ENCODE results near the gene AMACR. TPM values are rescaled to one million over a fixed set of nuclear protein-coding genes. Genes with fewer than 3 reads are reported as not detected.
A peak's percentile ranks its signal among the peaks of the same experiment; 100 is the strongest.

The AMACR gene
- total RNA-seq, 1 experiment from 2014 or later, result 12.3 TPM

- CTCF ChIA-PET, result no interaction called here
These were observed 38.1 kb upstream of the AMACR start for GRCh38 chr5:34045996-34046395.

DNA sequence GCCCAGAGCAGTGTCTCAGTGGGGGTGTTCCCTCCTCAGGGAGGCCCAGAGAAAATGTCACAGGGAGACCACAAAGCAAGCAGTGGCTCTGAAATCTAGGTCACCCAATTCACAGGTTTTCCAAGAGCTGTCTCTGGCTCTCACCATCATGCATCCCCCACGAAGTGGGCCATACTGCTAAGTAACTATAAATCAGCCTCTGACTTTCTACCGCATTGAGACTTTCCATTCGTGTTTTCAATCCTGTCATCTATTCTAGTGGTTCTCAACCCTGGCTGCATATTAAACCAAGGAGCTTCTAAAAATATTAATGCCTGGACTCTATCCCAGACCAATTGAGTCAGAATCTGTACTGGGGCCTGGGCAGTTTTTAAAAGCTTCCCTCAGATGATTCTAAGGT is 37.2 kb upstream of the AMACR start:
- BruUV-seq (replicated peaks), result no TSS peak

More at GRCh38 chr5:34045996-34046395, 38.1 kb upstream of the AMACR start:
- no peak overlapping the region for H3K4me3 ChIP-seq (ENCODE audit: low read length)
- POLR2A ChIA-PET (ENCODE audit: unreplicated experiment), result interaction anchor here (0.6 kb wide), 1 partner anchor 31 kb away, joined by 3 read pairs; no protein-coding TSS in a partner anchor
- H3K9me3 ChIP-seq (ENCODE audit: low read length), result no peaks in the 10 kb centered on the region
- H3F3A ChIP-seq (ENCODE audit: low read length, unreplicated experiment), result no peaks in the 10 kb centered on the region
- TF ChIP-seq, protein P1, sequence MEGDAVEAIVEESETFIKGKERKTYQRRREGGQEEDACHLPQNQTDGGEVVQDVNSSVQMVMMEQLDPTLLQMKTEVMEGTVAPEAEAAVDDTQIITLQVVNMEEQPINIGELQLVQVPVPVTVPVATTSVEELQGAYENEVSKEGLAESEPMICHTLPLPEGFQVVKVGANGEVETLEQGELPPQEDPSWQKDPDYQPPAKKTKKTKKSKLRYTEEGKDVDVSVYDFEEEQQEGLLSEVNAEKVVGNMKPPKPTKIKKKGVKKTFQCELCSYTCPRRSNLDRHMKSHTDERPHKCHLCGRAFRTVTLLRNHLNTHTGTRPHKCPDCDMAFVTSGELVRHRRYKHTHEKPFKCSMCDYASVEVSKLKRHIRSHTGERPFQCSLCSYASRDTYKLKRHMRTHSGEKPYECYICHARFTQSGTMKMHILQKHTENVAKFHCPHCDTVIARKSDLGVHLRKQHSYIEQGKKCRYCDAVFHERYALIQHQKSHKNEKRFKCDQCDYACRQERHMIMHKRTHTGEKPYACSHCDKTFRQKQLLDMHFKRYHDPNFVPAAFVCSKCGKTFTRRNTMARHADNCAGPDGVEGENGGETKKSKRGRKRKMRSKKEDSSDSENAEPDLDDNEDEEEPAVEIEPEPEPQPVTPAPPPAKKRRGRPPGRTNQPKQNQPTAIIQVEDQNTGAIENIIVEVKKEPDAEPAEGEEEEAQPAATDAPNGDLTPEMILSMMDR (conservative IDR thresholded peaks at IDR 0.05; ENCODE audit: low read depth, low read length), result no peak
- TF ChIP-seq EZH2 (IDR thresholded peaks at IDR 0.05; ENCODE audit: low read length, unreplicated experiment) (no peak), EZH2phosphoT487 (IDR thresholded peaks at IDR 0.05; ENCODE audit: borderline replicate concordance, low read length) (no peak)
- DNase-seq (peak; percentile 87), ATAC-seq (peak; percentile 92)
- H3K27me3 ChIP-seq (ENCODE audit: low read length), result no peaks in the 10 kb centered on the region
- peak overlapping the region; percentile 48 for H3K4me2 ChIP-seq (ENCODE audit: low read length)
- intact Hi-C loops (cut with micrococcal nuclease), result no loop called here
- no peaks in the 10 kb centered on the region for H3K36me3 ChIP-seq (ENCODE audit: low read depth, low read length)
- peak overlapping the region; percentile 61 for H3K27ac ChIP-seq (ENCODE audit: low read length)
- no peaks in the 10 kb centered on the region for H3K9me2 ChIP-seq (replicated peaks; ENCODE audit: low read length)
- H3K4me1 ChIP-seq (ENCODE audit: insufficient read depth, low read length), result peaks cover 27% of the 10 kb centered on the region
- no TSS peak for BruUV-seq (replicated peaks)
- H3K79me2 ChIP-seq (ENCODE audit: low read length), result no peaks in the 10 kb centered on the region
- H4K20me1 ChIP-seq (ENCODE audit: low read length), result no peaks in the 10 kb centered on the region
- H2AFZ ChIP-seq (ENCODE audit: low read length), result no peak overlapping the region
- H3K9ac ChIP-seq (ENCODE audit: low read length), result no peak overlapping the region

More for the DNA sequence above, 37.2 kb upstream of the AMACR start:
- ChIA-PET CTCF (no interaction called here), POLR2A (ENCODE audit: unreplicated experiment) (no interaction called here)
- no peak for ATAC-seq
- H3K36me3 ChIP-seq (ENCODE audit: low read depth, low read length), result no peaks in the 10 kb centered on the region
- H3K4me2 ChIP-seq (ENCODE audit: low read length), result no peak overlapping the region
- no peaks in the 10 kb centered on the region for H3K9me3 ChIP-seq (ENCODE audit: low read length)
- no peaks in the 10 kb centered on the region for H3K9me2 ChIP-seq (replicated peaks; ENCODE audit: low read length)
- no peak overlapping the region for H3K27ac ChIP-seq (ENCODE audit: low read length)
- H3K9ac ChIP-seq (ENCODE audit: low read length), result no peak overlapping the region
- DNase-seq, result no peak
- no peaks in the 10 kb centered on the region for H4K20me1 ChIP-seq (ENCODE audit: low read length)
- H3F3A ChIP-seq (ENCODE audit: low read length, unreplicated experiment), result no peaks in the 10 kb centered on the region
- no peak overlapping the region for H3K4me3 ChIP-seq (ENCODE audit: low read length)
- H3K79me2 ChIP-seq (ENCODE audit: low read length), result no peaks in the 10 kb centered on the region
- intact Hi-C loops (cut with micrococcal nuclease), result no loop called here
- H2AFZ ChIP-seq (ENCODE audit: low read length), result no peak overlapping the region
- no peaks in the 10 kb centered on the region for H3K27me3 ChIP-seq (ENCODE audit: low read length)
- peaks cover 27% of the 10 kb centered on the region for H3K4me1 ChIP-seq (ENCODE audit: insufficient read depth, low read length)
- TF ChIP-seq EZH2phosphoT487 (IDR thresholded peaks at IDR 0.05; ENCODE audit: borderline replicate concordance, low read length), result no peak
- TF ChIP-seq EZH2 (IDR thresholded peaks at IDR 0.05; ENCODE audit: low read length, unreplicated experiment), result no peak
- TF ChIP-seq, protein P1 (conservative IDR thresholded peaks at IDR 0.05; ENCODE audit: low read depth, low read length), result no peak

Data from PC-3 (cell line).